ENCODE measurements around the gene ZNF763.
A peak's percentile ranks its signal among the peaks of the same experiment; 100 is the strongest.
"Not testable (repeated sequence)": the region's sequence is repeated elsewhere in the genome, so short reads cannot be mapped to it uniquely, and the experiment has no call there.

ZNF763 gene
- long read RNA-seq, result 0 reads

DNA sequence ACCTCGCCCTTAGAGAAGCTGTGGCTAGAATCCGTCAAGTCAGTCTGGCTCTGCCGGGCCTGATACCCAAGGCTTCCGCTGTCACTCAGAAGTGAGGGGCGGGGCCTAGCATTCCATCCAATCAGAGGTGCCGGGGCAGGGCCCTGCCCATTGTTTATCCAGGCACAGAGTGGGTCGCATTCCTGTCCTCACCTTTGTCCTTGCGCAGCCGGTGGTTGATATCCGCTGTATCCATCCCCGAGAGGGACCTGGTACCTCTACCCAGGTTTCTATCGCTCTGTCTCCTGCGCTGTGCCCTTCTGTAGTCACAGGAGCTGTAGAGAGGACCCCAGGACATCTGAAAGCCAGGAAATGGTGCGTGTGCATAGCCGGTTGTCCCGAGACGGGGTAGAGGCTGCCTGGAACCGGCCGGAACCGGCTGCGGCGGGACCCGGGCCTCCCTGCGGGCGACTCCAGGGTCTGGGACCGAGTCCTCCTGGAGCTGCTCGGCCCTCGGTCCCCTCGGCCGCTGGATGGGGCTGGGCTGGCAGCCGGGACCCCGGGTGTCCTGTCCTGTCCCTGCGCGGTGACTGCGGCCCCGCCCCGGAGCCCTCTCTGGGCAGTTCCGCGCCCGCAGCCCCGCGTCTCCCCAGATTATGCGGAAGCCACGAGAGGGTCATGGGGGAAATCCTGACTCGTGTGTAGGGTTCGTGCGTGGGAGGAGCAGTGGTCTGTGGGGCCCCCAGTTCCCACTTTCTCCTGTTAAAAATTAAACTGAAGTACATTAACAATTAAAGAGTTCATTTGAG is at the start of gene ZNF763:
Gene ZNF763, plus strand, starts transcription at position 183 of the 788 bp plus-strand sequence. Its CDS starts 169 bp downstream, at position 352.
- no peak for TF ChIP-seq SPI1 (IDR thresholded peaks at IDR 0.05; ENCODE audit: borderline replicate concordance, low read depth)
- peak in 1 of 2 experiments; percentile 90 for DNase-seq (ENCODE audit: low read depth in 1 of 2, low spot score in 1 of 2)
- no peaks in the 10 kb centered on the region for H3K27me3 ChIP-seq (ENCODE audit: insufficient read depth, poor library complexity, severe bottlenecking)
- H3K4me3 ChIP-seq (replicated peaks; ENCODE audit: insufficient read depth, low read length), result no peak within 1 kb of the TSS
- peak within 1 kb of the TSS; percentile 83 for H3K27ac ChIP-seq (replicated peaks)

DNA sequence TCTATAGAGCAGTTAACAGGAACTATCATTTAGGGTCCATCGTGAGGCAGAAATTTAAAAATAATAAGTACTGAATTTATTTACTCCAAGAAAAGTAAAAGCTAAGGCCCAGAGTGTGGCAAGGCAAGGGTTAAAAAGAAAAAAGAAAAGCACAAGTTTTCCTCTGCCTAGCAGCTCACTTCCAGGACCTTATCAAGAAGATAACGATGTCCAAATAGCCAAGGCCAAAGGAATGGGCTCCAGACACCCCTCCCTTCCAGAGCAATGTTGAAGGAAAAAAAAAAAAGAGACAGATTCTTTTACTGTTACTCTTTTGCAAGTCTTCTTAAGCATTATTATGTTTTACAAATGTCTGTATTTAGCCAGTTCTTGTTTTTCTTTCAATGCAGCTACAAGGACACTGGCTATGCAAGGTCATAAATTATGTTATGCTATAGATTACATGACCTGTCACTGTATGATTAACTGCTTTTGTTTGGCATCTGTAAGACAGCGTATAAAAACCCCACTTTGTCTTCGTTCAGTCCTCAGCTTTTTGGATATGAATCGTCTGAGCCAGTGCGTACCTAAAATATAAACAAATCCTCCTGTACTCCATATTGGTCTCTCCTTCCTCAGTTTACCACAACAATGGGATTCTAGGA is 42.9 kb upstream of the ZNF763 start:
- Histone ChIP-seq H3K4me3 (replicated peaks; ENCODE audit: insufficient read depth, low read length) (no peak overlapping the region), H3K27me3 (ENCODE audit: insufficient read depth, poor library complexity, severe bottlenecking) (no peaks in the 10 kb centered on the region), H3K27ac (replicated peaks) (no peak overlapping the region)
- DNase-seq (ENCODE audit: low read depth in 1 of 2, low spot score in 1 of 2), result no peak
- no peak for TF ChIP-seq SPI1 (IDR thresholded peaks at IDR 0.05; ENCODE audit: borderline replicate concordance, low read depth)
- TF ChIP-seq, protein P1, sequence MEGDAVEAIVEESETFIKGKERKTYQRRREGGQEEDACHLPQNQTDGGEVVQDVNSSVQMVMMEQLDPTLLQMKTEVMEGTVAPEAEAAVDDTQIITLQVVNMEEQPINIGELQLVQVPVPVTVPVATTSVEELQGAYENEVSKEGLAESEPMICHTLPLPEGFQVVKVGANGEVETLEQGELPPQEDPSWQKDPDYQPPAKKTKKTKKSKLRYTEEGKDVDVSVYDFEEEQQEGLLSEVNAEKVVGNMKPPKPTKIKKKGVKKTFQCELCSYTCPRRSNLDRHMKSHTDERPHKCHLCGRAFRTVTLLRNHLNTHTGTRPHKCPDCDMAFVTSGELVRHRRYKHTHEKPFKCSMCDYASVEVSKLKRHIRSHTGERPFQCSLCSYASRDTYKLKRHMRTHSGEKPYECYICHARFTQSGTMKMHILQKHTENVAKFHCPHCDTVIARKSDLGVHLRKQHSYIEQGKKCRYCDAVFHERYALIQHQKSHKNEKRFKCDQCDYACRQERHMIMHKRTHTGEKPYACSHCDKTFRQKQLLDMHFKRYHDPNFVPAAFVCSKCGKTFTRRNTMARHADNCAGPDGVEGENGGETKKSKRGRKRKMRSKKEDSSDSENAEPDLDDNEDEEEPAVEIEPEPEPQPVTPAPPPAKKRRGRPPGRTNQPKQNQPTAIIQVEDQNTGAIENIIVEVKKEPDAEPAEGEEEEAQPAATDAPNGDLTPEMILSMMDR (IDR thresholded peaks at IDR 0.05; ENCODE audit: insufficient read depth, low read length), result no peak
- no peak for TF ChIP-seq GABPA (IDR thresholded peaks at IDR 0.05; ENCODE audit: low read depth)
- TF ChIP-seq, protein P2, sequence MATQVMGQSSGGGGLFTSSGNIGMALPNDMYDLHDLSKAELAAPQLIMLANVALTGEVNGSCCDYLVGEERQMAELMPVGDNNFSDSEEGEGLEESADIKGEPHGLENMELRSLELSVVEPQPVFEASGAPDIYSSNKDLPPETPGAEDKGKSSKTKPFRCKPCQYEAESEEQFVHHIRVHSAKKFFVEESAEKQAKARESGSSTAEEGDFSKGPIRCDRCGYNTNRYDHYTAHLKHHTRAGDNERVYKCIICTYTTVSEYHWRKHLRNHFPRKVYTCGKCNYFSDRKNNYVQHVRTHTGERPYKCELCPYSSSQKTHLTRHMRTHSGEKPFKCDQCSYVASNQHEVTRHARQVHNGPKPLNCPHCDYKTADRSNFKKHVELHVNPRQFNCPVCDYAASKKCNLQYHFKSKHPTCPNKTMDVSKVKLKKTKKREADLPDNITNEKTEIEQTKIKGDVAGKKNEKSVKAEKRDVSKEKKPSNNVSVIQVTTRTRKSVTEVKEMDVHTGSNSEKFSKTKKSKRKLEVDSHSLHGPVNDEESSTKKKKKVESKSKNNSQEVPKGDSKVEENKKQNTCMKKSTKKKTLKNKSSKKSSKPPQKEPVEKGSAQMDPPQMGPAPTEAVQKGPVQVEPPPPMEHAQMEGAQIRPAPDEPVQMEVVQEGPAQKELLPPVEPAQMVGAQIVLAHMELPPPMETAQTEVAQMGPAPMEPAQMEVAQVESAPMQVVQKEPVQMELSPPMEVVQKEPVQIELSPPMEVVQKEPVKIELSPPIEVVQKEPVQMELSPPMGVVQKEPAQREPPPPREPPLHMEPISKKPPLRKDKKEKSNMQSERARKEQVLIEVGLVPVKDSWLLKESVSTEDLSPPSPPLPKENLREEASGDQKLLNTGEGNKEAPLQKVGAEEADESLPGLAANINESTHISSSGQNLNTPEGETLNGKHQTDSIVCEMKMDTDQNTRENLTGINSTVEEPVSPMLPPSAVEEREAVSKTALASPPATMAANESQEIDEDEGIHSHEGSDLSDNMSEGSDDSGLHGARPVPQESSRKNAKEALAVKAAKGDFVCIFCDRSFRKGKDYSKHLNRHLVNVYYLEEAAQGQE (IDR thresholded peaks at IDR 0.05; ENCODE audit: insufficient replicate concordance, low read depth), result no peak
- TF ChIP-seq POLR2AphosphoS5 (IDR thresholded peaks at IDR 0.05; ENCODE audit: low read depth), result no peak

DNA sequence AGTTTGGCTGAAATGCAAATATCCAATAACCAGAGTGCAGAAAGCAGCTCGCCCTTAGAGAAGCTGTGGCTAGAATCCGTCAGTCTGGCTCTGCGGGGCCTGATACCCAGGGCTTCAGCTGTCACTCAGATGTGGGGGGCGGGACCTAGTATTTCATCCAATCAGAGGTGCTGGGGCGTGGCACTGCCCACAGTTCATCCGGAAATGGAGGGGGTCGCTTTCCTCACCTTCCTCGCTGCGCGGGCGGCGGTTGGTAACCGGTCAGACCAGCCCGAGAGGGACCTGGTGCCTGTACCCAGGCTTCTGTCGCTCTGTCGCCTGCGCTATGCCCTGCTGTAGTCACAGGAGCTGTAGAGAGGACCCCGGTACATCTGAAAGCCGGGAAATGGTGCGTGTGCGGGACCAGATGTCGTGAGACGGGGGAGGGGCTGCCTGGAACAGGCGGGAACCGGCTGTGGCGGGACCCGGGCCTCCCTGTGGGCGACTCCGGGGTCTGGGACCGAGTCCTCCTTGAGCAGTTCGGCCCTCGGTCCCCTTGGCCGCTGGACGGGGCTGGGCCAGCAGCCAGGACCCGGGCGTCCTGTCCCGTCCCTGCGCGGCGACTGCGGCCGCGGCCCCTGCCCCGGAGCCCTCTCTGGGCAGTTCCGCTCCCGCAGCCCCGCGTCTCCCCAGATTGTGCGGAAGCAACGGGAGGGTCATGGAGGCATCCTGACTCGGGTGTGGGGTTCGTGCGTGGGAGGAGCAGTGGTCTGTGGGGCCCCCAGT is 39.8 kb upstream of the ZNF763 start, which contains the start of gene ZNF700:
Gene ZNF700, plus strand, starts transcription at position 222 of the 765 bp plus-strand sequence. Its CDS starts 104 bp downstream, at position 326.
- peak; percentile 95 to 98 for DNase-seq (ENCODE audit: low read depth in 1 of 2, low spot score in 1 of 2)
- TF ChIP-seq SPI1 (IDR thresholded peaks at IDR 0.05; ENCODE audit: borderline replicate concordance, low read depth) (peak; percentile 64; the same call in 1 of the 2 replicates), GABPA (IDR thresholded peaks at IDR 0.05; ENCODE audit: low read depth) (peak; percentile 17; the same call in 1 of the 2 replicates), POLR2AphosphoS5 (IDR thresholded peaks at IDR 0.05; ENCODE audit: low read depth) (peak; percentile 92)
- TF ChIP-seq, protein P2 (IDR thresholded peaks at IDR 0.05; ENCODE audit: insufficient replicate concordance, low read depth), result peak; percentile 54
- TF ChIP-seq, protein P1 (IDR thresholded peaks at IDR 0.05; ENCODE audit: insufficient read depth, low read length), result no peak
- H3K4me3 ChIP-seq (replicated peaks; ENCODE audit: insufficient read depth, low read length), result peak within 1 kb of the TSS; percentile 63

DNA sequence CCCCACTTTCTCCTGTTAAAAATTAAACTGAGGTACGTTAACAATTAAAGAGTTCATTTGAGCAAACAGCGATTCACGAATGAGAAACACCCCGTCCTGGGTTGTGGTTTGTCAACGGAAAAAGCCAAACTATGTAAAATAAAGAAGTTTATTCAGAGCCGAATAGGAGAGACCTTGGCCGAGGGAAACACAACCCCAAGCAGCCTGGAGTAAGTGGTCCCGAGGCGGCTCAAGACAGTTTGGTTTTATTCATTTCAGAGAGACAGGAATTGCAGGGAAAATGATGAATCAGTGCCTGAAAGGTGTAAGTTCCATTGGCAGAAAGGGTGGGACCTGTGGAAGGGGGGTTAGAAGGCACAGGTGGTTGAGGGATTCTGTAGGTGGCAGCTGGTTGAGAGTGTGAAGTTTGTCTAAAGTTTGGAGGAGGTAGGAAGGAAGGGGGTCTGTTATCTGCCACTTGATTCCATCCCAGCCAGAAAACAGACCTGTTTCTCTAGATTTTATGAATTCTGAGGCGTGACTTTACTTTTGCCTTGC is 39.1 kb upstream of the ZNF763 start:
- peak overlapping the region; percentile 63 for H3K4me3 ChIP-seq (replicated peaks; ENCODE audit: insufficient read depth, low read length)
- H3K27me3 ChIP-seq (ENCODE audit: insufficient read depth, poor library complexity, severe bottlenecking); DNase-seq (ENCODE audit: low read depth in 1 of 2, low spot score in 1 of 2): not testable (repeated sequence)
- H3K27ac ChIP-seq (replicated peaks), result peak overlapping the region; percentile 99

More for the DNA sequence above, 39.8 kb upstream of the ZNF763 start, which contains the start of gene ZNF700:
- peak within 1 kb of the TSS; percentile 99 for H3K27ac ChIP-seq (replicated peaks)
- no peaks in the 10 kb centered on the region for H3K27me3 ChIP-seq (ENCODE audit: insufficient read depth, poor library complexity, severe bottlenecking)
